OCI-LY3 (cell line): ENCODE measurements around the gene ARMC9.

Experiments used
- EZH2phosphoT487 ChIP-seq: fragments of 200-600 bp; shearing (Covaris generic); IDR thresholded peaks from 2 replicates; pipeline ENCODE4 v1.6.1; 2018; ENCODE audit warnings: antibody characterized with exemption, mixed run types, low read depth
- TF ChIP-seq, protein P1 (sequence below): fragments of 200-600, 300-600 bp; sonication (generic); IDR thresholded peaks from 2 replicates; pipeline ENCODE4 v1.5.1; 2014; ENCODE audit warnings: antibody characterized with exemption, low read length, low read depth

DNA sequence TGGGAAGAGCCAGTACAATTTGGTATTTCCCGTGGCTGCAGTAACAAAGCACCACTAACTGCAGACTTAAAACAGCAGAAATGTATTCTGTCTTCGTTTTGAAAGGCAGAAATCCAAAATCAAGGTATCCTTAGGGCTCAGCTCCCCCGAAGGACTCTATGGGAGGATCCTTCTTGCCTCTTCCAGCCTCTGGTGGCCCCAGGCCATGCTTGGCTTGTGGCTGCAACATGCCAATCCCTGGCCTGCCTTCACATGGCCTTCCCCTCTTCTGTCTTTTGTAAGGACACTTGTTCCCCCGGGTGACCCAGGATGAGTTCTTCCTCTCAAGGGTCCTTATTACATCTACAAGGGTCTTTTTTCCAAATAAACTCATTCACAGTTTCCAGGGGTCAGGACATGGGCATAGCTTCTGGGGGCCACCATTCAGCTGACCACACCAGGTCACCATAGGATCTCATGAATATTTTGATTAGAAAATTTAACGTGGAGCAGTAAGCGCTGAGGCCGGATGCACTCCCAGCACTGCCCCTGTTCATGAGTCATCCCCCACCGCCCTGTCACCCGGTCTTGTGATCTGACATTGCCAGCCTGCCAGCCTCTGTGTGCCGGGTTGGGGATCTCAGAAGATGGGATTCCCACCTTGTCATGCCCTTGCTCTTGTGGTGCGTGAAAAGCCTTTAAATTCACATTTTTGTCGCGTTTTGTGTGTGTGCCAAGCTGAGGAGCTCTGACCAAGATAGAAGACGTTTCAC is 135.9 kb downstream of the ARMC9 start:
- TF ChIP-seq, protein P1, sequence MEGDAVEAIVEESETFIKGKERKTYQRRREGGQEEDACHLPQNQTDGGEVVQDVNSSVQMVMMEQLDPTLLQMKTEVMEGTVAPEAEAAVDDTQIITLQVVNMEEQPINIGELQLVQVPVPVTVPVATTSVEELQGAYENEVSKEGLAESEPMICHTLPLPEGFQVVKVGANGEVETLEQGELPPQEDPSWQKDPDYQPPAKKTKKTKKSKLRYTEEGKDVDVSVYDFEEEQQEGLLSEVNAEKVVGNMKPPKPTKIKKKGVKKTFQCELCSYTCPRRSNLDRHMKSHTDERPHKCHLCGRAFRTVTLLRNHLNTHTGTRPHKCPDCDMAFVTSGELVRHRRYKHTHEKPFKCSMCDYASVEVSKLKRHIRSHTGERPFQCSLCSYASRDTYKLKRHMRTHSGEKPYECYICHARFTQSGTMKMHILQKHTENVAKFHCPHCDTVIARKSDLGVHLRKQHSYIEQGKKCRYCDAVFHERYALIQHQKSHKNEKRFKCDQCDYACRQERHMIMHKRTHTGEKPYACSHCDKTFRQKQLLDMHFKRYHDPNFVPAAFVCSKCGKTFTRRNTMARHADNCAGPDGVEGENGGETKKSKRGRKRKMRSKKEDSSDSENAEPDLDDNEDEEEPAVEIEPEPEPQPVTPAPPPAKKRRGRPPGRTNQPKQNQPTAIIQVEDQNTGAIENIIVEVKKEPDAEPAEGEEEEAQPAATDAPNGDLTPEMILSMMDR, result no peak
- no peak for TF ChIP-seq EZH2phosphoT487
